Measurements from ENCODE around the gene MEIKIN.
"Not testable (repeated sequence)": the region's sequence is repeated elsewhere in the genome, so short reads cannot be mapped to it uniquely, and the experiment has no call there.

The MEIKIN gene

DNA sequence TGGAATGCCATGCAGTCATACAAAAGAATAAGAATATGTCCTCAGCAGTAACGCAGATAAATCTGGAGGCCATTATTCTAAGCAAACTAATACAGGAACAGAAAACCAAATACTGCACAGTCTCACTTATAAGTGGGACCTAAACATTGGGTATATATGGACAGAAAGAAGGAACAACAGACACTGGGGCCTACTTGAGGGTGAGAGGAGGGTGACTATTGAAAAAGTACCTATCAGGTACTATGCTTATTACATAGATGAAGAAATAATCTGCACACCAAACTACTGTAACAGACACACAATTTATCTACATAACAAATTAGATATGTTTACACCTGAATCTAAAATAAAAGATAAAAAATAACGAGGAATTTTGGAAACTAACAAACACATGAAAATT is 38.8 kb downstream of the MEIKIN start:
- DNase-seq (ENCODE audit: low spot score) = no peak

DNA sequence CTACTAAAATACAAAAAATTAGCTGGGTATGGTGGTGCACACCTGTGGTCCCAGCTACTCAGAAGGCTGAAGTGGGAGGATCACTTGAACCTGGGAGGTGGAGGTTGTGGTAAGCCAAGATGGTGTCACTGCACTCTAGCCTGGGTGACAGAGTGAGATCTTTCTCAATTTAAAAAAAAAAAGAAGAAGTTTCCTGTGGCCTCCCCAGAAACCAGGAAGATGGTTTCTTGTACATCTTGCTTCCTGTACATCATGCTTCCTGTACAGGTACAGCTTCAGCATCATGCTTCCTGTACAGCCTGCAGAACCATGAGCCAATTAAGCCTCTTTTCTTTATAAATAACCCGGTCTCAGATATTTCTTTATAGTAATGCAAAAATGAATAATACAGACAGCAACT is 43.2 kb downstream of the MEIKIN start:
- DNase-seq (ENCODE audit: low spot score) = peak; percentile 2

DNA sequence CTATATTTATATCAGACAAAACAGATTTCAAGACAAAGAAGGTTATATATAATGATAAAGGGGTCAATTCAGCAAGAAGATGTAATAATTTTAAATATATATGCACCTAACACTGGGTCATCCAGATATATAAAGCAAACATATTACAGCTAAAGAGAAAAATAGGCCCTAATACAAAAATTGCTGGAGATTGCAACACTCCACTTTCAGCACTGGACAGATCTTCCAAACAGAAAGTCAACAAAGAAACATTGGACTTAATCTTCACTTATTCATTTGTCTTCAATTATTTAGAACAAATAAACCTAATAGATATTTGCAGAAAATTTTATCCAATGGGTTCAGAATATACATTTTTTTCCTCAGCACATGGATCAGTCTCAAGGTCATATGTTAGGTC is 45.8 kb downstream of the MEIKIN start:
- DNase-seq (ENCODE audit: low spot score) = no peak

DNA sequence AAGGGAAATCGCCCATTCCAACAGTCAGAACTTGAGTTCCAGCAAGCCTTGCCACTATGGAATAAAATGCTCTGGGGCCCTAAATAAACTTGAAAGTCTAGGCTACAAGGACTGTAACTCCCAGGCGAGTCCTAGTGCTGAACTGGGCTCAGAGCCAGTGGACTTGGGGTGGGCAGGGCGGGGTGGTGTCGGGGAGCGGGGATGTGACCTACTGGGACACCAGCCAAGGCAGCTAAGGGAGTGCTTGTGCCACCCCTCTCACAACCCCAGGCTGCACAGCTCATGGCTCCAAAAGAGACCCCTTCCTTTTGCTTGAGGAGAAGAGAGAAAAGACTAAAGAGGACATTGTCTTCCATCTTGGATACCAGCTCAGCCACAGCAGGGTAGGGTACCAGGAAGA is 61.5 kb downstream of the MEIKIN start:
- no peak for DNase-seq (ENCODE audit: low spot score)

DNA sequence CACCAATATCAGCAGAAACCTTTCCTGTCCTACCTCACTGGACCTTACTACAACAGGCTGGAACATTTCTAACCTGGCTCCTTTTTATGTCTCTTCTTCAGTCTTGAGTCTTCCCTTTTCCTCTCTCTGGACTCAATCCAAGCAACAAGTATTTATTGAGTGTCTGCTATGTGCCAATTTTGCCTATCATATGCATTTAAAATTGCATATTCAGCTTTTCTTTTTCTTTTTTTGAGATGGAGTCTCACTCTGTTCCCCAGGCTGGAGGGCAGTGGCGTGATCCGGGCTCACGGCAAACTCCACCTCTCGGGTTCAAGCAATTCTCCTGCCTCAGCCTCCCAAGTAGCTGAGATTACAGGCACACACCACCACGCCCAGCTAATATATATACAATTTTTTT is 65.8 kb downstream of the MEIKIN start:
- DNase-seq (ENCODE audit: low spot score) = no peak

DNA sequence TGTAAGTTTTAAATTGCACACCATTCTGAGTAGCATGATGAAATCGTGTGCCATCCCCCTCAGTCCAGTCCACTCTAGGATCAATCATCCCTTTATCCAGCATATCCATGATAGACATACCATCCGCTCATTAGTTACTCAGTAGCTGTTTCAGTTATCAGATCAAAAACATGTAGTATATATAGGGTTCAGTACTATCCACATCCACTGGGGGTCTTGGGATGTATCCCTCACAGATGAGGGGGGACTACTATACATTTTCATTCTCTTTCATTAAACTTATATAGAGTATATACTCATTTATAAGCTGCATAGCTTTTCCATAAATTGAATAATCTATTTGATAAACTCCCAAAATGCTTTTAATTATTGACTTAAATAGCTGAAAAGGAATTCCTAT is 67.6 kb downstream of the MEIKIN start:
- no peak for DNase-seq (ENCODE audit: low spot score)

DNA sequence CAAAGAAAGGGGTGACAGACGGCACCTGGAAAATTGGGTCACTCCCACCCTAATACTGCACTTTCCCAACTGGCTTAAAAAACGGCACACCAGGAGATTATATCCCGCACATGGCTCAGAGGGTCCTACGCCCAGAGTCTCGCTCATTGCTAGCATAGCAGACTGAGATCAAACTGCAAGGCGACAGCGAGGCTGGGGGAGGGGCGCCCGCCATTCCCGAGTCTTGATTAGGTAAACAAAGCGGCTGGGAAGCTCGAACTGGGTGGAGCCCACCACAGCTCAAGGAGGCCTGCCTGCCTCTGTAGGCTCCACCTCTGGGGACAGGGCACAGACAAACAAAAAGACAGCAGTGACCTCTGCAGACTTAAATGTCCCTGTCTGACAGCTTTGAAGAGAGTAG is 74.2 kb downstream of the MEIKIN start:
- not testable (repeated sequence) for DNase-seq (ENCODE audit: low spot score)

DNA sequence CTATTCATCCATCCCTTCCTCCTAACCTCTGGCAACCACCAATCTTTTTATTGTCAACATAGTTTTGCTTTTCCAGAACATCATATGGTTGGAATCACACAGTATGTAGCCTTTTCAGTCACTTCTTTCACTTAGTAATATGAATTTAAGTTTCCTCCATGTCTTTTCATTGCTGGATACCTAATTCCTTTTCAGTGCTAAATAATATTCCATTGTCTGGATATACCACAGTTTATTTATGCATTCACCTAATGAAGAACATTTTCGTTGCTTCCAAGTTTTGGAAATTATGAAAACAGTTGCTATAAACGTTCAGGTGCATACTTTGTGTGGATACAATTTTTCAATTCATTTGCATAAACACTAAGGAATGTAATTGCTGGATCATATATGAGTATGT is 77.9 kb downstream of the MEIKIN start:
- DNase-seq (ENCODE audit: low spot score) = no peak

DNA sequence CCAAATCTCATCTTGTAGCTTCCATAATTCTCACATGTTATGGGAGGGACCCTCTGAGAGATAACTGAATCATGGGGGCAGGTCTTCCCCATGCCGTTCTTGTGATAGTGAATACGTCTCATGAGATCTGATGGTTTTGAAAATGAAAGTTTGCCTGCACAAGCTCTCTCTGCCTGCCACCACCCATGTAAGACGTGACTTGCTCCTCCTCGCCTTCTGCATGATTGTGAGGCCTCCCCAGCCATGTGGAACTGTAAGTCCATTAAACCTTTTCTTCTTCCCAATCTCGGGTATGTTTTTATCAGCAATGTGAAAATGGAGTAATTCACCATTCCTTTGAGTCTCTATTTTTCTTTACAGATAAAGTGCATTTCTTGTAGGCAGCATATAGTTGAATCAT is 81.8 kb downstream of the MEIKIN start:
- no peak for DNase-seq (ENCODE audit: low spot score)

DNA sequence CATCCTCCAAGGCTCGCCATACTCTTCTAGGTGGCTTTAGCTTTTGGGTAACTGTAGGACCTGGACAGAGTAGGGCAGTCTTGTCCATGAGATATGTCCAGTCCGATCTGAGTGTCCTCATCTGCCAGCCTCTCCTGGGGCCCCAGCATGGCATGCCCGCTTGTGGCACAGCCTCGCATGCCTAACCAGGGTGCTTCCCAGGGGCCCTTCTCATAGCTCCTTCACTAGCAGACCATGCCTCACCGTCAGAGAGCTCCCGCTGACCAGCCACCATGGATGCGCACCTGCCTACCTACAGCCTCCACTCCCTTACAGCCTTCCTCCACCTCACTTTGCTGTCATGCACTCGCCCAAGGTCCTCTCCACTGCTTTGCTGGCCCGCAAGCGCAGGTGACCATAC is 88.1 kb downstream of the MEIKIN start:
- DNase-seq (ENCODE audit: low spot score) = no peak

DNA sequence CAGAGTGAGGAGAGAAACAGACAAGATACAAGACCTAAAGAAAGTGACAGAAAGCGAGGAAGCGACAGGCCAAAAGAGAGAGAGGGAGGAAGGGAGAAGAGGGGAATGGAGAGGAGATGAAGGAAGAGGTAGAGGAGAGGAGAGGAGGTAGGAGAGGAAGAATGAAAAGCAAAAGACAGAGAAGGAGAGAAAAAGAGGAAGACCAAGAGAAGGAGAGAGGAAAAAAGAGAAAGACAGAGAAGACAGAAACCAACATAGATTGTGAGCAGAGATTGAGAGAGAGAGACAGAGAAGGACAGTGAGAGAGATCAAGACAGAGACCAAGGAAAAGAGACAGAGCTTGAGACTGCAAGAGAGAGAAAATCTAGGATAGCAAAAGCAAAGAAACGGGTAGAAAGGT is 90.0 kb downstream of the MEIKIN start:
- no peak for DNase-seq (ENCODE audit: low spot score)

DNA sequence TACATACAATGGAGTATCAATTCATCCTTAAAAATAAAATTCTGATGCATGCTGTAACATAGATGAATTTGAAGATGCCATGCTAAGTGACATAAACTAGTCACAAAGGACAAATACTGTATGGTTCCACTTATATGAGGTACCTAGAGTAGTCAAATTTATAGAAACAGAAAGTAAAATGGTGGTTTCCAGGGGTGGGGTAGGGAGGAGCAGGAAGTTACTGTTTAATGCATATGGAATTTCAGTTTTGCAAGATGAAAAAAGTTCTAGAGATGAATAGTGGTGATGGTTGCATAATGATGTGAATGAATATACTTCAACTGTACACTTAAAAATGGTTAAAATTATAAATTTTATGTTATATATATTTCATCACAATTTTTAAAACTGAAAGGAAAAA is 91.3 kb downstream of the MEIKIN start:
- DNase-seq (ENCODE audit: low spot score) = peak; percentile 31

DNA sequence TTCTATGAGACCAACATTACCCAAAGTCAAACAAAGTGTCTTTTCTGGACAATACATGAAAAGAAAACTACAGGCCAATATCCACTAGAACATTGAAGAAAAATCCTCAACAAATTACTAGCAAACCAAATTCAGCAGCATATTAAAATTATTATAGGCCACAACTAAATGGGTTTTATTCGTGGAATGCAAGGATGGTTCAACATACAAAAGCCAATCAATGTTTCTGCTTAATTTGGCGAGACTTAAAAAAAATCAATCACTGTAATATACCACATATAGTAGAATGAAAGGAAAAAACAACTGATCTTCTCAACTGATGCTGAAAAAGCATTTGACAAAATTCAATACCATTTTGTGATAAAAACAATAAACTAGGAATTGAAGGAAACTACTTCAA is 96.8 kb downstream of the MEIKIN start:
- no peak for DNase-seq (ENCODE audit: low spot score)

DNA sequence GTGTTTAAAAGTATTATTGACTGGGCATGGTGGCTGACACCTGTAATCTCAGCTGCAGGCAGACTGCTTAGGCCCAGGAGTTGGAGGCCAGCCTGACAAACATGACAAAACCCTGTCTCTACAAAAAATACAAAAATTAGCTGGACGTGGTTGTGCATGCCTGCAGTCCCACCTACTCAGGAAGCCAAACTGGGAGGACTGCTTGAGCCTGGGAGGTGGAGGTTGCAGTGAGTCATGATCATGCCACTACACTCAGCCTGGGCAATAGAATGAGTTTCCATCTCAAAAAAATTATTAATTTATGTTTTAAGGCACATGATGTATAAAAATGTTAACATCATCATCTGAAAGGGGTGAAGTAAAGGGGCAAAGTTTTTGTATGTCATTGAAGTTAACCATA is 98.9 kb downstream of the MEIKIN start:
- no peak for DNase-seq (ENCODE audit: low spot score)

DNA sequence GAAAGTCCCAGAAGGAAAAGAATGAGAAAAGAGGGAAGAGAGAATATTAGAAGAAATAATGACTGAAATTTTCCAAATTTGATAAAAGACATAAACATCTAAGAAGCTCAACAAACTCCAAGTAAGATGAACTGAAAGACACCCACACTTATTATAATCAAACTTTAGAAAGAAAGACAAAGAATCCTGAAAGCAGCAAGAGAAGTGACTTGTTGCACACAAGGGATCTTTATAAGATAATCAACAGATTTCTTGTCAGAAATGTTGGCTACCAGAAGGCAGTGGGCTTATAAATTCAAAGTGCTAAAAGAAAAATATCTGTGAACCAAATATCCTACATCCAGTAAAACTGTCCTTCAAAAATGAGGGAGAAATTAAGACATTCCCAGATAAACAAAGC is 99.6 kb downstream of the MEIKIN start:
- DNase-seq (ENCODE audit: low spot score) = no peak

DNA sequence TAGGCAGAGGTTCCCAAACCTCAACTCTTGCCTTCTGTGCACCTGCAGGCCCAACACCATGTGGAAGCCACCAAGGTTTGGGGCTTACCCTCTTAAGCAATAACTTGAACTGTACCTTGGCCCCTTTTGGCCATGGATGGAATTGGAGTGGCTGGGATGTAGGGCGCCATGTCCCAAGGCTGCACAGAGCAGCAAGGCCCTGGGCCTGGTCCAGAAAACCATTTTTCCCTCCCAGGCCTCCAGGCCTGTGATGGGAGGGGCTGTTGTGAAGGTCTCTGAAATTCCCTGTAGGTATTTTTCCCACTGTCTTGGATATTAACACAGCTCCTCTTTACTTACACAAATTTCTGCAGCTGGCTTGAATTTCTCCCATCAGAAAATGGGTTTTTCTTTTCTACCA is 102.5 kb downstream of the MEIKIN start:
- DNase-seq (ENCODE audit: low spot score) = not testable (repeated sequence)

DNA sequence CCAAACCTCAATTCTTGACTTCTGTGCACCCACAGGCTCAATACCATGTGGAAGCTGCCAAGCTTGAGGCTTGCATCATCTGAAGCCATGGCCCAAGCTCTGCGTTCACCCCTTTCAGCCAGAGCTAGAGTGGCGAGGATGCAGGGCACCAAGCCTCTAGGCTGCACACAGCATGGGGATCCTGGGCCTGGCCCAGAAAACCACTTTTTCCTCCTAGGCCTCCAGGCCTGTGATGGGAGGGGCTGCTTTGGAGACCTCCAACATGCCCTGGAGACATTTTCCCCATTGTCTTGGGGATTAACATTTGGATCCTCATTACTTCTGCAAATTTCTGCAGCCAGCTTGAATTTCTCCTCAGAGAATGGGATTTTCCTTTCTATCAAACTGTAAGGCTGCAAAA is 112.8 kb downstream of the MEIKIN start:
- not testable (repeated sequence) for DNase-seq (ENCODE audit: low spot score)

DNA sequence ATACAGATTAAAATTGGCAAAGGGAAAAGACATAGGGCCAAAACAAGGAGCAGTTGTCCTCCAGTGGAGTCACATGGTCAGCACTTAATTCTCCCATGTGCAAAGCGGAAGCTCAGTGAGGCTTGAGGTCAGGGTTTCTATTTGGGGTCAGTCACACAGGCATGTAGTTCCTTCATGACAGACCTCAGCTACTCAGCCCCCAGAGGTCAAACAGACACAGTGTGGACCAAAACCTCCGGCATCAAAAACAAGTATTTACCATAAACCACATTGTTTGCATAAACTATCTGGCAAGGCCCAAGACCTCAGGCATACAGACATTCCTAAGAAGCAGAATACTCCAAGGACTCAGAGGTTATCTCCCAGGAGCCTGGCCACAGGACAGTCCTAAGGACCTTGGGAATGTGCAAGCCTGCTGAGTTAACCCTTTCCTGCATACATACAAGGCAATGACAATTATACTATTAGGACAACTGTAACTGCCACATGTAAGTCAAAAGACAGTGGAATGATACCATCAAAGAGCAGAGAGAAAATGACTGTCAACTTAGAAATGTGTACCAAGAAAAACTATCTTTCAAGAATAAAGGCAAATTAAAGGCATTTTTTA is 120.0 kb downstream of the MEIKIN start:
- no peak for DNase-seq (ENCODE audit: low spot score)

DNA sequence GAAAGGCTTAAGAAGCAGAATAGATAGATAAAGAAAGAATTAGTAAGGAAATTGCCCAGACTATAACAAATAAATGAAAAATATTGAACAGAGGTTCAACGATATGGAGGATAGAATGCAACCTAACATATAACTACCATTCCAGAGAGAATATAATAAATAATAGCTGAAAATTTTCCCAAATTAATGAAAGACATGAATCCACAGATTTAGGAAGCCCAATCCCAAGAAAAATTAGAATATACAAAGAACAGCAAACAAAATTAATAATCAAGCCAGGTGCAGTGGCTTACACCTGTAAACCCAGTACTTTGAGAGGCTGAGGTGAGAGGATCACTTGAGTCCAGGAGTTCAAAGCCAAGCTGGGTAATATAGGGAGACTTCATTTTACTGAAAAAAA is 120.8 kb downstream of the MEIKIN start:
- DNase-seq (ENCODE audit: low spot score) = no peak

DNA sequence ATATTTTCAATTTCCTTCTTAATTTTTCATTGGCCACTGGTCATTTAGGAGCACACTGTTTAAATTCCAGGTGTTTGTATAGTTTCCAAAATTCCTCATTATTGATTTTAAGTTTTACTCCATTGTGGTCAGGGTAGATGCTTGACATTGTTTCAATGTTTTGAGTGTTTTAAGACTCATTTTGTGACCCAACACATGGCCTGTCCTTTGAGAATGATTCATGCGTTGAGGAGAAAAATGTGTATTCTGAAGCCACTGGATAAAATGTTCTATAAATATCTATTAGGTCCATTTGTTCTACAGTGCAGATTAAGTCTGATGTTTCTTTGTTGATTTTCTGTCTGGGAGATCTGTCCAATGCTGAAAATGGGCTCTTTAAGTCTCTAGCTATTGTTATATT is 124.2 kb downstream of the MEIKIN start:
- no peak for DNase-seq (ENCODE audit: low spot score)

DNA sequence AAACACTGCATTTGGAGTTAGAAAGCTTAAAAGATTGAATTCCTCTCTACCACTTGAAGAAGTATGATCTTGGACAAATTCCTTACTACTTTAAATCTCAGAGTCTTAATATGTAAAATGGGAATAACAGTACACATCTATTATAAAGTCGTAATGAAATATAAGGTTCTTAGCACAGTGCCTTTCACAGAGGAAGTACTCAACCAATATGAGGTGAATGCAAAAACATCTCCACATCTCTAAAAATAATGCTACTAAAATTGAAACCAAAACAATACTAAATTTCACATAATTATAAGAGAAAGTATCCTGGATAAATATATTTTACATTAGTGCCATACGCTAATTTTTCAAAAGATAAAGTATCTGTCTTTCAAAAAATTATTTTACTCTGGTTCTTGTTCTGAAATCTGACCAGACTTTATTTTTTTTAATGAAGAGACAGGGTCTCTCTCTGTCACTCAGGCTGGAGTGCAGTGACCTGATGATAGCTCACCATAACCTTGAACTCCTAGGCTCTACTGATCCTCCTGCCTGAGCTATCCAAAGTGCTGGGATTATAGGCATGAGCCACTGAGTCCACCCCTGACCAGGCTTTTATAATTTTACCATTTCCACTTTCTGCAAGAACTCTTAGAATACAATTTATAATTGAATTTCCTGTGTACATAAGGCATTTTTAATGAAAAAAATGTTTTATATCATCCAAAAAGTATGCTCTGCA is 127.3 kb downstream of the MEIKIN start:
- no peak for DNase-seq (ENCODE audit: low spot score)

DNA sequence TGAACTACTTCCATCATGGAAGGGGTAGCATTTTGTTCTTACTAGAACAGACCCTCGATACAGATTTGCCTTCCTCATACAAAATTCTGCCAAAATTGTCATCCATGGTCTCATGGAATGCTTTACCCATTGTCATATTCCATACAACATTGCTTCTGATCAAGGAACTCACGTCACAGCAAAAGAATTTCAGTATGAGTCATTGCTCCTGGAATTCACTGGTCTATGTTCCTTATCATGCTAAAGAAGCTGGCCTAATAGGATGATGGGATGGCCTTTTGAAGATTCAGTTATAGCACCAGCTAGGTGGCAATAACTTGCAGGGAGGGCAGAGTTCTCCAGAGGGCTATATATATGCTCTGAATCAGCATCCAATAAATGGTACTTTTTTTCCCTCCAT is 130.5 kb downstream of the MEIKIN start:
- no peak for DNase-seq (ENCODE audit: low spot score)

DNA sequence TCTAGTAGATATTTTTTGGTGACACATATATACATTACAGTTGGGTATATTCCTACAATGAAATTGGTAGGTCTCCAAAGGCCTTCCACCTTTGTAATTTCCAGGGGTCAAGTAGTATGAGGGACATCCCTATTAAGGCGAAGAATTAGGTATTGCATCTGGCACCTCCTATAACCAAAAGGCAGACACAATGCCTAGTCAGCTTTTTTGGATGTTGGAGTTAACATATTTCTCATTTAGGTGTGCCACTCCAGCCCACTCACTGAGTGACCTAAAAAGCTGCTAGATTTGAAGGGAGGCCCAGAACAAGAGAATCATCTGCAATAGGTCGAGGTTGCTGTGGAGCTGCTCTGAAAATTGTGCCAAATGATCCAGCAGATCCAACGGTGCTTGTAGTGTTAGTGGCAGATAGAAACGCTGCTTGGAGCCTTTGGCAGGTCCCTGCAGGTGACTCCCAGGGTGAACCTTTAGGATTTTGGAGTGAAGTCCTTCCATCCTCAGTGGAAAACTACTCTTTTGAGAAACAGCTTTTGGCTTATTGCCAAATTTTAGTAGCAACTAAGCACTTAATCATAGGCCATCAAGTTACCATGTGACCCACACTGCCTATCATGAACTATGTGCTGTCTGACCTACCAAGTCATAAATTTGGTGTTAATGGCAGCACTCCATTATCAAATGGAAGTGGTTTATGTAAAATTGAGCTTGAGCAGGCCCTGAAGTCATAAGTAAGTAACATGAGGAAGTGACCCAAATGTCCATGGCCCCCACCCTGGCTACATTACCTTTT is 132.9 kb downstream of the MEIKIN start:
- DNase-seq (ENCODE audit: low spot score) = no peak
